GM12878 (cell line): ENCODE results near the gene NCMAP. TPM values are rescaled to one million over a fixed set of nuclear protein-coding genes. Genes with fewer than 3 reads are reported as not detected.

Source experiments
- ATAC-seq: fragments of 200-7000 bp; cut with Tn5 transposase; 3 replicates; pipeline ENCODE4 v1.9.1; 2020; ENCODE audit warnings: mild to moderate bottlenecking, moderate library complexity
- BruUV-seq: library from RNA; stranded (reverse); fragments of 400-500 nt; replicated peaks from 2 replicates; lab custom pipeline; 2021; lab: Mats Ljungman, UMichigan
- CTCF ChIA-PET: fragments of 300-600 bp; sonication (Branson Sonifier 250); formaldehyde crosslinking; extraction: SDS; loops from one replicate; lab custom pipeline; 2021; ENCODE audit warnings: inconsistent platforms; lab: Yijun Ruan, JAX
- POLR2A ChIA-PET: fragments of 350-600 bp; formaldehyde crosslinking; extraction: SDS; loops from one replicate; lab custom pipeline; 2021; ENCODE audit warnings: inconsistent platforms; lab: Charles Lee
- RAD21 ChIA-PET: fragments of 300-600 bp; sonication (Branson Sonifier 250); formaldehyde crosslinking; loops from one replicate; lab custom pipeline; 2023; ENCODE audit warnings: antibody characterized with exemption; ENCODE audit not compliant: unreplicated experiment; lab: Charles Lee
- SMC1A ChIA-PET: fragments of 300-600 bp; sonication (Branson Sonifier 250); formaldehyde crosslinking; loops from one replicate; lab custom pipeline; 2023; ENCODE audit not compliant: unreplicated experiment, uncharacterized antibody; lab: Charles Lee
- DNase-seq: peaks from one replicate; pipeline ENCODE4 v3.0.0-alpha.2; 2011; ENCODE audit warnings: low read depth, low spot score
- FAIRE-seq: peaks from 3 replicates; lab custom pipeline; 2011; peaks lifted over from hg19 to GRCh38; lab: Jason Lieb, UNC
- H2AFZ ChIP-seq: 2 replicates; pipeline ENCODE4 v1.6.0; 2011; ENCODE audit warnings: low read depth, low read length, control low read depth; ENCODE audit not compliant: control insufficient read depth
- H3K27ac ChIP-seq: 2 replicates; pipeline ENCODE4 v1.5.1; 2011; ENCODE audit warnings: control low read depth; ENCODE audit not compliant: control insufficient read depth, insufficient read depth
- H3K27me3 ChIP-seq, 2 experiments: replicated peaks in 1 of 2; 2 replicates each; pipeline versions ENCODE4 v1.6.0 to v1.6.1; 2011; ENCODE audit warnings: low read length in 1 of 2; ENCODE audit not compliant: control insufficient read depth in 2 of 2, insufficient read depth in 2 of 2
- H3K36me3 ChIP-seq, 2 experiments: 2 replicates each; pipeline ENCODE4 v1.5.1; 2011; ENCODE audit warnings: low read length in 1 of 2; ENCODE audit not compliant: control insufficient read depth in 2 of 2, insufficient read depth in 2 of 2
- H3K4me1 ChIP-seq: 2 replicates; pipeline ENCODE4 v1.6.1; 2011; ENCODE audit warnings: mild to moderate bottlenecking, low read length, moderate library complexity, mixed read lengths; ENCODE audit not compliant: control insufficient read depth, insufficient read depth
- H3K4me2 ChIP-seq: 2 replicates; pipeline ENCODE4 v1.6.0; 2011; ENCODE audit warnings: control low read depth; ENCODE audit not compliant: control insufficient read depth, insufficient read depth
- H3K4me3 ChIP-seq: fragments of 200-600 bp; sonication (generic); 2 replicates; pipeline ENCODE4 v1.5.1; 2016
- H3K79me2 ChIP-seq: 2 replicates; pipeline ENCODE4 v1.6.0; 2011; ENCODE audit warnings: low read length; ENCODE audit not compliant: control insufficient read depth, insufficient read depth
- H3K9ac ChIP-seq: 2 replicates; pipeline ENCODE4 v1.8.0; 2011; ENCODE audit warnings: low read length, control low read depth, mixed read lengths; ENCODE audit not compliant: control insufficient read depth, insufficient read depth
- H3K9me3 ChIP-seq: replicated peaks from 3 replicates; pipeline ENCODE4 v1.5.1; 2011; ENCODE audit warnings: mild to moderate bottlenecking, low read length; ENCODE audit not compliant: control insufficient read depth, insufficient read depth
- H4K20me1 ChIP-seq: 2 replicates; pipeline ENCODE4 v1.6.0; 2011; ENCODE audit not compliant: control insufficient read depth, insufficient read depth
- BACH1 ChIP-seq: fragments of 450-650 bp; IDR thresholded peaks from 2 replicates; pipeline ENCODE4 v1.6.1; 2017; ENCODE audit warnings: mild to moderate bottlenecking, borderline replicate concordance
- CEBPB ChIP-seq, 2 experiments: fragments of 150-350 bp in 1 of 2; IDR thresholded peaks; 2 replicates each; pipeline ENCODE4 v1.6.1; 2012 to 2014; ENCODE audit warnings: low read depth in 2 of 2, low read length in 2 of 2, borderline replicate concordance in 1 of 2, inconsistent platforms in 1 of 2
- ESRRA ChIP-seq: IDR thresholded peaks from 2 replicates; pipeline ENCODE4 v1.6.1; 2012; ENCODE audit warnings: mild to moderate bottlenecking, low read length, improper control_type of control experiment
- FOS ChIP-seq: IDR thresholded peaks from 3 replicates; pipeline ENCODE4 v1.6.1; 2011; ENCODE audit warnings: borderline replicate concordance; ENCODE audit not compliant: insufficient read length; ENCODE audit errors: extremely low read depth
- HCFC1 ChIP-seq: fragments of 150-350 bp; IDR thresholded peaks from 2 replicates; pipeline ENCODE4 v1.6.1; 2014; ENCODE audit warnings: low read length
- IRF4 ChIP-seq: IDR thresholded peaks from 2 replicates; pipeline ENCODE4 v1.6.1; 2011; ENCODE audit warnings: low read depth, low read length
- MTA3 ChIP-seq: IDR thresholded peaks from 2 replicates; pipeline ENCODE4 v1.6.1; 2012; ENCODE audit warnings: low read length, inconsistent platforms, borderline replicate concordance
- PBX3 ChIP-seq: IDR thresholded peaks from 2 replicates; pipeline ENCODE4 v1.6.1; 2011; ENCODE audit warnings: mild to moderate bottlenecking, low read depth, low read length, moderate library complexity; ENCODE audit not compliant: insufficient replicate concordance
- PRDM15 ChIP-seq: fragments of 450-650 bp; formaldehyde crosslinking; IDR thresholded peaks from 2 replicates; pipeline ENCODE4 v1.4.0; 2020; ENCODE audit warnings: mild to moderate bottlenecking, moderate library complexity
- WRNIP1 ChIP-seq: IDR thresholded peaks from 2 replicates; pipeline ENCODE4 v1.6.1; 2011; ENCODE audit warnings: low read depth, low read length, improper control_type of control experiment, borderline replicate concordance
- WGBS: methylation state at CpG from one replicate; pipeline ENCODE4 v1.1.6; 2016; ENCODE audit warnings: low lambda C conversion rate; ENCODE audit not compliant: insufficient replicate concordance, insufficient coverage; ENCODE audit errors: missing lambda C conversion rate; 5-methylcytosine and 5-hydroxymethylcytosine counted together
- in situ Hi-C: fragments of 300-500 bp; cut with MboI; formaldehyde crosslinking; loops from 9 replicates; pipeline ENCODE4 v1.14.3; 2018; ENCODE audit warnings: mixed read lengths
- intact Hi-C: fragments of 100-400 bp; cut with micrococcal nuclease; formaldehyde crosslinking; loops from one replicate; pipeline ENCODE4 v1.14.2; 2022; ENCODE audit not compliant: unreplicated experiment
- polyA plus RNA-seq, 11 experiments: library from polyadenylated mRNA; depleted of rRNA in 4 of 11; unstranded in 6 of 11; stranded (reverse) in 5 of 11; fragments of >200 nt; fragmentation: Nextera tagmentation in 4 of 11; fragmentation: Illumina TruSeq in 1 of 11; extraction: Ambion mirVana in 4 of 11; extraction: Trizol in 1 of 11; gene quantifications; 1 replicate in 1 of 11; 2 replicates in 10 of 11; pipeline versions ENCODE4 v1.2.1 to v1.2.3, GENCODE V29; 2011 to 2016; ENCODE audit warnings: inconsistent platforms in 2 of 11, missing spikeins in 2 of 11, low read depth in 1 of 11
- total RNA-seq, 4 experiments: library from RNA; depleted of rRNA in 3 of 4; stranded (reverse); fragments of >200 nt in 3 of 4; fragmentation: Illumina TruSeq in 1 of 4; extraction: Trizol in 1 of 4; gene quantifications; 2 replicates each; pipeline versions ENCODE4 v1.2.1 to v1.2.3, GENCODE V29; 2013 to 2021
- TF ChIP-seq, protein P1 (sequence below): fragments of 450-650 bp; IDR thresholded peaks from 2 replicates; pipeline ENCODE4 v1.6.1; 2018; ENCODE audit warnings: mild to moderate bottlenecking, low read depth, moderate library complexity; ENCODE audit not compliant: partially characterized antibody
- TF ChIP-seq, protein P2 (sequence below): fragments of 450-650 bp; IDR thresholded peaks from 2 replicates; pipeline ENCODE4 v1.6.1; 2016; ENCODE audit warnings: mild to moderate bottlenecking
- TF ChIP-seq, protein P3 (sequence below): fragments of 450-650 bp; IDR thresholded peaks from 2 replicates; pipeline ENCODE4 v1.6.1; 2016; ENCODE audit warnings: mild to moderate bottlenecking

The NCMAP gene
- total and polyA plus RNA-seq, 10 of the 15 experiments (the other 5 are each of a cell fraction or from before 2014, with no cell fraction given) = not detected

DNA sequence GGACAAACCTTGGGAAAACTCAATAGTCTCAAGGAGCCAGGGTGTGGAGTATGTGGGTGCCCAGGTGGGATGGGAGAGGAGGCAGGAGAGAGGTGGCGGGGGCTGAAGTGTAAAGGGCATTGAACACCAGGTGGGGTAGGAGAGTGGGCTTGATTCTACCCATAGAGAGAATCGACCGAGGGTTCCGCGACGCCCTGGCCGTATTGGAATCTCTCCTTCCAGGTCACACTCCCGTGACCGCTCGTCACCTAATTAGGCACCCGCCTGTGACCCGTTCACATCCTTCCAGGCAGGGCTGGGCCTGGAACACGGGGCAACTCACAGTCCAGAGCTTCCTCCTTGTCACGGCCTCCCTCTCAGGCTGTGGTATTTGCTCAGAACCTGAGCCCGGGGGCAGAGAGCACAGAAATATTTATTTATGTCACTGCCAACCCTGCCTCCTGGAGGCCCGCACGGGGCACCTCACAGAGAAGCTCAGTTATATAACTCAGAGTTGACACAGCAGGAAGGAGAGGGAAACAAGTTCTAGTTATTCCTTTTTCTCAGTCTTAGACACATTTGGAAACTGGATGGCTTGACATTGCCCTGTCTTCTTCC lies 12.0 kb downstream of the NCMAP start:
- no peak for FAIRE-seq
- H3K36me3 ChIP-seq = no peaks in the 10 kb centered on the region
- in situ Hi-C loops (no loop called here), intact Hi-C loops (no loop called here)
- H4K20me1 ChIP-seq = no peaks in the 10 kb centered on the region
- ChIA-PET POLR2A (no interaction called here), RAD21 (no interaction called here), SMC1A (no interaction called here), CTCF (no interaction called here)
- no peaks in the 10 kb centered on the region; the same call in 2 of the 3 replicates for H3K9me3 ChIP-seq
- BruUV-seq = no TSS peak
- H3K27ac ChIP-seq = no peak overlapping the region
- H3K79me2 ChIP-seq = no peaks in the 10 kb centered on the region
- 41% methylated on average over 17 of the region's 17 CpGs for WGBS
- H3K27me3 ChIP-seq = peaks cover 1 to 2% of the 10 kb centered on the region in 2 experiments; a peak in 2 of 4 replicates
- no peak overlapping the region for H2AFZ ChIP-seq
- H3K9ac ChIP-seq = no peak overlapping the region
- no peak overlapping the region for H3K4me3 ChIP-seq
- ATAC-seq = no peak; the same call in 2 of the 3 replicates
- no peak overlapping the region for H3K4me2 ChIP-seq
- no peak for DNase-seq
- H3K4me1 ChIP-seq = peaks cover 4% of the 10 kb centered on the region; the same call in 1 of the 2 replicates
- no peak for TF ChIP-seq PBX3
- TF ChIP-seq, protein P1, sequence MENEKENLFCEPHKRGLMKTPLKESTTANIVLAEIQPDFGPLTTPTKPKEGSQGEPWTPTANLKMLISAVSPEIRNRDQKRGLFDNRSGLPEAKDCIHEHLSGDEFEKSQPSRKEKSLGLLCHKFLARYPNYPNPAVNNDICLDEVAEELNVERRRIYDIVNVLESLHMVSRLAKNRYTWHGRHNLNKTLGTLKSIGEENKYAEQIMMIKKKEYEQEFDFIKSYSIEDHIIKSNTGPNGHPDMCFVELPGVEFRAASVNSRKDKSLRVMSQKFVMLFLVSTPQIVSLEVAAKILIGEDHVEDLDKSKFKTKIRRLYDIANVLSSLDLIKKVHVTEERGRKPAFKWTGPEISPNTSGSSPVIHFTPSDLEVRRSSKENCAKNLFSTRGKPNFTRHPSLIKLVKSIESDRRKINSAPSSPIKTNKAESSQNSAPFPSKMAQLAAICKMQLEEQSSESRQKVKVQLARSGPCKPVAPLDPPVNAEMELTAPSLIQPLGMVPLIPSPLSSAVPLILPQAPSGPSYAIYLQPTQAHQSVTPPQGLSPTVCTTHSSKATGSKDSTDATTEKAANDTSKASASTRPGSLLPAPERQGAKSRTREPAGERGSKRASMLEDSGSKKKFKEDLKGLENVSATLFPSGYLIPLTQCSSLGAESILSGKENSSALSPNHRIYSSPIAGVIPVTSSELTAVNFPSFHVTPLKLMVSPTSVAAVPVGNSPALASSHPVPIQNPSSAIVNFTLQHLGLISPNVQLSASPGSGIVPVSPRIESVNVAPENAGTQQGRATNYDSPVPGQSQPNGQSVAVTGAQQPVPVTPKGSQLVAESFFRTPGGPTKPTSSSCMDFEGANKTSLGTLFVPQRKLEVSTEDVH = no peak
- TF ChIP-seq IRF4 = no peak
- TF ChIP-seq, protein P2, sequence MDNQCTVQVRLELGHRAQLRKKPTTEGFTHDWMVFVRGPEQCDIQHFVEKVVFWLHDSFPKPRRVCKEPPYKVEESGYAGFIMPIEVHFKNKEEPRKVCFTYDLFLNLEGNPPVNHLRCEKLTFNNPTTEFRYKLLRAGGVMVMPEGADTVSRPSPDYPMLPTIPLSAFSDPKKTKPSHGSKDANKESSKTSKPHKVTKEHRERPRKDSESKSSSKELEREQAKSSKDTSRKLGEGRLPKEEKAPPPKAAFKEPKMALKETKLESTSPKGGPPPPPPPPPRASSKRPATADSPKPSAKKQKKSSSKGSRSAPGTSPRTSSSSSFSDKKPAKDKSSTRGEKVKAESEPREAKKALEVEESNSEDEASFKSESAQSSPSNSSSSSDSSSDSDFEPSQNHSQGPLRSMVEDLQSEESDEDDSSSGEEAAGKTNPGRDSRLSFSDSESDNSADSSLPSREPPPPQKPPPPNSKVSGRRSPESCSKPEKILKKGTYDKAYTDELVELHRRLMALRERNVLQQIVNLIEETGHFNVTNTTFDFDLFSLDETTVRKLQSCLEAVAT = no peak
- no peak for TF ChIP-seq MTA3
- TF ChIP-seq FOS = no peak
- TF ChIP-seq BACH1 = no peak
- TF ChIP-seq HCFC1 = no peak
- TF ChIP-seq PRDM15 (CRISPR knock-in tag) = no peak
- TF ChIP-seq WRNIP1 = no peak
- TF ChIP-seq, protein P3, sequence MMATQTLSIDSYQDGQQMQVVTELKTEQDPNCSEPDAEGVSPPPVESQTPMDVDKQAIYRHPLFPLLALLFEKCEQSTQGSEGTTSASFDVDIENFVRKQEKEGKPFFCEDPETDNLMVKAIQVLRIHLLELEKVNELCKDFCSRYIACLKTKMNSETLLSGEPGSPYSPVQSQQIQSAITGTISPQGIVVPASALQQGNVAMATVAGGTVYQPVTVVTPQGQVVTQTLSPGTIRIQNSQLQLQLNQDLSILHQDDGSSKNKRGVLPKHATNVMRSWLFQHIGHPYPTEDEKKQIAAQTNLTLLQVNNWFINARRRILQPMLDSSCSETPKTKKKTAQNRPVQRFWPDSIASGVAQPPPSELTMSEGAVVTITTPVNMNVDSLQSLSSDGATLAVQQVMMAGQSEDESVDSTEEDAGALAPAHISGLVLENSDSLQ = no peak
- no peak for TF ChIP-seq CEBPB (IDR thresholded peaks at IDR 0.05; ENCODE audit: borderline replicate concordance in 1 of 2, low read depth in 2 of 2, low read length in 2 of 2)
- no peak for TF ChIP-seq ESRRA
